Measurements from ENCODE around the gene BRSK2. TPM values are rescaled to one million over a fixed set of nuclear protein-coding genes. Genes with fewer than 3 reads are reported as not detected.

Gene BRSK2
- total and polyA plus RNA-seq, 2 donors from 2014 or later: 0.43 to 1.2 TPM

- H3K27me3 ChIP-seq (ENCODE audit: control insufficient read depth, insufficient read depth, low read length): no peaks in the 10 kb centered on the region
- no peak for TF ChIP-seq CTCF (IDR thresholded peaks at IDR 0.05; ENCODE audit: borderline replicate concordance, extremely low read depth, insufficient read depth)
- FAIRE-seq: no peak
- H3K4me3 ChIP-seq (ENCODE audit: low read length in 3 of 3): no peak overlapping the region
- H3K27ac ChIP-seq (ENCODE audit: low read depth in 2 of 2, low read length in 2 of 2): no peak overlapping the region
- no peak overlapping the region for H3K9ac ChIP-seq (ENCODE audit: low read length in 3 of 3)
- DNase-seq: no peak
- intact Hi-C loops (cut with DNase I): no loop called here
- H3K9me3 ChIP-seq (ENCODE audit: control insufficient read depth in 2 of 3, insufficient read depth in 1 of 3, low read length in 3 of 3): no peaks in the 10 kb centered on the region
- H3K4me1 ChIP-seq (ENCODE audit: control insufficient read depth in 2 of 3, insufficient read depth in 2 of 3, low read depth in 1 of 3, low read length in 3 of 3): no peaks in the 10 kb centered on the region
- H3K36me3 ChIP-seq (ENCODE audit: control insufficient read depth in 2 of 3, insufficient read depth in 3 of 3, low read length in 3 of 3): no peaks in the 10 kb centered on the region
Observed at GRCh38 chr11:1342946-1343345, 46.8 kb upstream of the BRSK2 start.

- DNase-seq (no peak), FAIRE-seq (no peak)
- intact Hi-C loops (cut with DNase I): no loop called here
- Histone ChIP-seq H3K9me3 (ENCODE audit: control insufficient read depth in 2 of 3, insufficient read depth in 1 of 3, low read length in 3 of 3) (no peaks in the 10 kb centered on the region), H3K9ac (ENCODE audit: low read length in 3 of 3) (no peak overlapping the region), H3K4me3 (ENCODE audit: low read length in 3 of 3) (no peak overlapping the region), H3K27ac (ENCODE audit: low read depth in 2 of 2, low read length in 2 of 2) (no peak overlapping the region), H3K27me3 (ENCODE audit: control insufficient read depth, insufficient read depth, low read length) (no peaks in the 10 kb centered on the region), H3K4me1 (ENCODE audit: control insufficient read depth in 2 of 3, insufficient read depth in 2 of 3, low read depth in 1 of 3, low read length in 3 of 3) (no peaks in the 10 kb centered on the region), H3K36me3 (ENCODE audit: control insufficient read depth in 2 of 3, insufficient read depth in 3 of 3, low read length in 3 of 3) (no peaks in the 10 kb centered on the region)
- no peak for TF ChIP-seq CTCF (IDR thresholded peaks at IDR 0.05; ENCODE audit: borderline replicate concordance, extremely low read depth, insufficient read depth)
Observed at GRCh38 chr11:1343391-1344055, 46.2 kb upstream of the BRSK2 start.

GRCh38 chr11:1344056-1344635, 45.6 kb upstream of the BRSK2 start:
- intact Hi-C loops (cut with DNase I): no loop called here
- FAIRE-seq (no peak), DNase-seq (no peak)
- Histone ChIP-seq H3K36me3 (ENCODE audit: control insufficient read depth in 2 of 3, insufficient read depth in 3 of 3, low read length in 3 of 3) (no peaks in the 10 kb centered on the region), H3K4me3 (ENCODE audit: low read length in 3 of 3) (no peak overlapping the region), H3K9ac (ENCODE audit: low read length in 3 of 3) (no peak overlapping the region), H3K27me3 (ENCODE audit: control insufficient read depth, insufficient read depth, low read length) (no peaks in the 10 kb centered on the region), H3K4me1 (ENCODE audit: control insufficient read depth in 2 of 3, insufficient read depth in 2 of 3, low read depth in 1 of 3, low read length in 3 of 3) (no peaks in the 10 kb centered on the region), H3K9me3 (ENCODE audit: control insufficient read depth in 2 of 3, insufficient read depth in 1 of 3, low read length in 3 of 3) (no peaks in the 10 kb centered on the region), H3K27ac (ENCODE audit: low read depth in 2 of 2, low read length in 2 of 2) (no peak overlapping the region)
- TF ChIP-seq CTCF (IDR thresholded peaks at IDR 0.05; ENCODE audit: borderline replicate concordance, extremely low read depth, insufficient read depth): no peak
